ENCODE data around the gene ZNF813.
A peak's percentile ranks its signal among the peaks of the same experiment; 100 is the strongest.
"Not testable (repeated sequence)": the region's sequence is repeated elsewhere in the genome, so short reads cannot be mapped to it uniquely, and the experiment has no call there.

Gene ZNF813

GRCh38 chr19:53467485-53468262 lies at the start of gene ZNF813:
Gene ZNF813 (plus strand): TSS chr19:53467733. CDS start chr19:53483823, 16,090 bp downstream.
- Histone ChIP-seq H3K9ac (ENCODE audit: low read length) (peak within 1 kb of the TSS; percentile 92), H3K27me3 (ENCODE audit: control insufficient read depth, insufficient read depth, low read length) (no peaks in the 10 kb centered on the region), H3K4me3 (ENCODE audit: low read depth, low read length) (peak within 1 kb of the TSS; percentile 97), H3K36me3 (ENCODE audit: control insufficient read depth, insufficient read depth, low read length) (peaks cover 10% of the 10 kb centered on the region; the same call in 1 of the 2 replicates), H3K4me1 (ENCODE audit: control insufficient read depth, insufficient read depth, low read length) (peaks cover 9% of the 10 kb centered on the region; the same call in 1 of the 2 replicates), H3K9me3 (ENCODE audit: control insufficient read depth, insufficient read depth, low read depth, low read length) (no peaks in the 10 kb centered on the region), H3K27ac (ENCODE audit: low read depth, low read length) (peak within 1 kb of the TSS; percentile 75; the same call in 1 of the 2 replicates)

GRCh38 chr19:53420520-53421315 lies 46.8 kb upstream of the ZNF813 start:
- H3K36me3 ChIP-seq (ENCODE audit: control insufficient read depth, insufficient read depth, low read length); H3K9me3 ChIP-seq (ENCODE audit: control insufficient read depth, insufficient read depth, low read depth, low read length); H3K27me3 ChIP-seq (ENCODE audit: control insufficient read depth, insufficient read depth, low read length); H3K4me3 ChIP-seq (ENCODE audit: low read depth, low read length); H3K27ac ChIP-seq (ENCODE audit: low read depth, low read length); H3K9ac ChIP-seq (ENCODE audit: low read length): not testable (repeated sequence)
- H3K4me1 ChIP-seq (ENCODE audit: control insufficient read depth, insufficient read depth, low read length) = peaks cover 13% of the 10 kb centered on the region; the same call in 1 of the 2 replicates

- no peaks in the 10 kb centered on the region for H3K27me3 ChIP-seq (ENCODE audit: control insufficient read depth, insufficient read depth, low read length)
- H3K27ac ChIP-seq (ENCODE audit: low read depth, low read length) = no peak overlapping the region
- H3K4me3 ChIP-seq (ENCODE audit: low read depth, low read length) = no peak overlapping the region
- H3K9ac ChIP-seq (ENCODE audit: low read length) = no peak overlapping the region
- peaks cover 13% of the 10 kb centered on the region; the same call in 1 of the 2 replicates for H3K4me1 ChIP-seq (ENCODE audit: control insufficient read depth, insufficient read depth, low read length)
- H3K36me3 ChIP-seq (ENCODE audit: control insufficient read depth, insufficient read depth, low read length) = no peaks in the 10 kb centered on the region
- no peaks in the 10 kb centered on the region for H3K9me3 ChIP-seq (ENCODE audit: control insufficient read depth, insufficient read depth, low read depth, low read length)
These were observed 45.0 kb upstream of the ZNF813 start for GRCh38 chr19:53422551-53422950.

GRCh38 chr19:53423074-53423473 lies 44.5 kb upstream of the ZNF813 start:
- H3K27ac ChIP-seq (ENCODE audit: low read depth, low read length); H3K9me3 ChIP-seq (ENCODE audit: control insufficient read depth, insufficient read depth, low read depth, low read length); H3K27me3 ChIP-seq (ENCODE audit: control insufficient read depth, insufficient read depth, low read length); H3K36me3 ChIP-seq (ENCODE audit: control insufficient read depth, insufficient read depth, low read length); H3K9ac ChIP-seq (ENCODE audit: low read length): not testable (repeated sequence)
- Histone ChIP-seq H3K4me3 (ENCODE audit: low read depth, low read length) (0 out of 2 replicates have a peak overlapping the region, but pooled peaks have one; percentile 25), H3K4me1 (ENCODE audit: control insufficient read depth, insufficient read depth, low read length) (peaks cover 13% of the 10 kb centered on the region; the same call in 1 of the 2 replicates)

- H3K4me3 ChIP-seq (ENCODE audit: low read depth, low read length); H3K9me3 ChIP-seq (ENCODE audit: control insufficient read depth, insufficient read depth, low read depth, low read length); H3K27ac ChIP-seq (ENCODE audit: low read depth, low read length); H3K9ac ChIP-seq (ENCODE audit: low read length); H3K36me3 ChIP-seq (ENCODE audit: control insufficient read depth, insufficient read depth, low read length); H3K27me3 ChIP-seq (ENCODE audit: control insufficient read depth, insufficient read depth, low read length): not testable (repeated sequence)
- H3K4me1 ChIP-seq (ENCODE audit: control insufficient read depth, insufficient read depth, low read length) = peaks cover 13% of the 10 kb centered on the region; the same call in 1 of the 2 replicates
These were observed 43.9 kb upstream of the ZNF813 start for GRCh38 chr19:53423680-53424079.

GRCh38 chr19:53424968-53425597 lies 42.5 kb upstream of the ZNF813 start:
- Histone ChIP-seq H3K36me3 (ENCODE audit: control insufficient read depth, insufficient read depth, low read length) (no peaks in the 10 kb centered on the region), H3K4me1 (ENCODE audit: control insufficient read depth, insufficient read depth, low read length) (peaks cover 13% of the 10 kb centered on the region; the same call in 1 of the 2 replicates), H3K27ac (ENCODE audit: low read depth, low read length) (no peak overlapping the region), H3K4me3 (ENCODE audit: low read depth, low read length) (no peak overlapping the region), H3K27me3 (ENCODE audit: control insufficient read depth, insufficient read depth, low read length) (no peaks in the 10 kb centered on the region), H3K9me3 (ENCODE audit: control insufficient read depth, insufficient read depth, low read depth, low read length) (no peaks in the 10 kb centered on the region), H3K9ac (ENCODE audit: low read length) (peak overlapping the region; percentile 2)

GRCh38 chr19:53431399-53432087 lies 36.0 kb upstream of the ZNF813 start, which contains the start of gene ZNF761:
Gene ZNF761 (plus strand): TSS chr19:53431984. CDS start chr19:53447269, 15,285 bp downstream.
- Histone ChIP-seq H3K36me3 (ENCODE audit: control insufficient read depth, insufficient read depth, low read length) (peaks cover 30% of the 10 kb centered on the region), H3K4me3 (ENCODE audit: low read depth, low read length) (peak within 1 kb of the TSS; percentile 95), H3K27ac (ENCODE audit: low read depth, low read length) (peak within 1 kb of the TSS; percentile 63; the same call in 1 of the 2 replicates), H3K9ac (ENCODE audit: low read length) (peak within 1 kb of the TSS; percentile 87), H3K9me3 (ENCODE audit: control insufficient read depth, insufficient read depth, low read depth, low read length) (no peaks in the 10 kb centered on the region; the same call in 1 of the 2 replicates), H3K4me1 (ENCODE audit: control insufficient read depth, insufficient read depth, low read length) (peaks cover 10% of the 10 kb centered on the region), H3K27me3 (ENCODE audit: control insufficient read depth, insufficient read depth, low read length) (no peaks in the 10 kb centered on the region)

- Histone ChIP-seq H3K4me3 (ENCODE audit: low read depth, low read length) (peak overlapping the region; percentile 95), H3K4me1 (ENCODE audit: control insufficient read depth, insufficient read depth, low read length) (peaks cover 10% of the 10 kb centered on the region), H3K9me3 (ENCODE audit: control insufficient read depth, insufficient read depth, low read depth, low read length) (no peaks in the 10 kb centered on the region; the same call in 1 of the 2 replicates), H3K27me3 (ENCODE audit: control insufficient read depth, insufficient read depth, low read length) (no peaks in the 10 kb centered on the region), H3K36me3 (ENCODE audit: control insufficient read depth, insufficient read depth, low read length) (peaks cover 34% of the 10 kb centered on the region), H3K27ac (ENCODE audit: low read depth, low read length) (peak overlapping the region; percentile 63; the same call in 1 of the 2 replicates), H3K9ac (ENCODE audit: low read length) (peak overlapping the region; percentile 87)
These were observed 35.4 kb upstream of the ZNF813 start for GRCh38 chr19:53432088-53432661.

- H3K4me3 ChIP-seq (ENCODE audit: low read depth, low read length); H3K9ac ChIP-seq (ENCODE audit: low read length); H3K27me3 ChIP-seq (ENCODE audit: control insufficient read depth, insufficient read depth, low read length); H3K4me1 ChIP-seq (ENCODE audit: control insufficient read depth, insufficient read depth, low read length); H3K27ac ChIP-seq (ENCODE audit: low read depth, low read length): not testable (repeated sequence)
- peaks cover 26% of the 10 kb centered on the region for H3K9me3 ChIP-seq (ENCODE audit: control insufficient read depth, insufficient read depth, low read depth, low read length)
- peaks cover 88% of the 10 kb centered on the region for H3K36me3 ChIP-seq (ENCODE audit: control insufficient read depth, insufficient read depth, low read length)
These were observed 23.7 kb upstream of the ZNF813 start for GRCh38 chr19:53443809-53444208.

- peaks cover 91% of the 10 kb centered on the region for H3K36me3 ChIP-seq (ENCODE audit: control insufficient read depth, insufficient read depth, low read length)
- H3K27me3 ChIP-seq (ENCODE audit: control insufficient read depth, insufficient read depth, low read length) = not testable (repeated sequence)
These were observed 20.3 kb upstream of the ZNF813 start for GRCh38 chr19:53447196-53447595.

More at GRCh38 chr19:53447196-53447595, 20.3 kb upstream of the ZNF813 start:
- not testable (repeated sequence) for H3K9ac ChIP-seq (ENCODE audit: low read length); H3K4me3 ChIP-seq (ENCODE audit: low read depth, low read length); H3K27ac ChIP-seq (ENCODE audit: low read depth, low read length); H3K4me1 ChIP-seq (ENCODE audit: control insufficient read depth, insufficient read depth, low read length)
- H3K9me3 ChIP-seq (ENCODE audit: control insufficient read depth, insufficient read depth, low read depth, low read length) = peaks cover 19% of the 10 kb centered on the region
